Retinal pigment epithelial cell (primary cell): Measurements from ENCODE around the gene ACOX3.
"Not testable (repeated sequence)": the region's sequence is repeated elsewhere in the genome, so short reads cannot be mapped to it uniquely, and the experiment has no call there.

Experiments used
- DNase-seq: peaks from one replicate; pipeline ENCODE4 v3.0.0-alpha.2; 2010; ENCODE audit warnings: low read depth
- H3K4me3 ChIP-seq: 2 replicates; pipeline ENCODE4 v1.5.1; 2011; ENCODE audit warnings: mild to moderate bottlenecking, low read length, control low read depth, moderate library complexity
- CTCF ChIP-seq: conservative IDR thresholded peaks from 2 replicates; pipeline ENCODE4 v1.5.1; 2011; ENCODE audit warnings: low read depth, low read length, control low read depth, inconsistent platforms

ACOX3 gene

GRCh38 chr4:8440492-8441311, at the start of gene ACOX3, which contains the start of gene TRMT44:
TSS of gene ACOX3 (minus strand) at chr4:8440723. CDS start at chr4:8416521, 24,202 bp downstream.
TSS of gene TRMT44 (plus strand) at chr4:8440777. CDS start at chr4:8440823, 46 bp downstream.
- peak within 1 kb of the TSS; percentile 79 for H3K4me3 ChIP-seq
- TF ChIP-seq CTCF: no peak
- peak; percentile 52 for DNase-seq

- H3K4me3 ChIP-seq: no peak overlapping the region
- no peak for TF ChIP-seq CTCF
- no peak for DNase-seq
Measured at GRCh38 chr4:8488791-8489369, 48.4 kb upstream of the ACOX3 start.

GRCh38 chr4:8486643-8487042, 46.1 kb upstream of the ACOX3 start:
- DNase-seq, H3K4me3 ChIP-seq: not testable (repeated sequence)

- DNase-seq: no peak
- TF ChIP-seq CTCF: no peak
- no peak overlapping the region for H3K4me3 ChIP-seq
Measured at GRCh38 chr4:8480221-8480620, 39.7 kb upstream of the ACOX3 start.

- no peak for DNase-seq
- TF ChIP-seq CTCF: no peak
- H3K4me3 ChIP-seq: no peak overlapping the region
Measured at GRCh38 chr4:8478801-8479744, 38.5 kb upstream of the ACOX3 start.

- no peak for DNase-seq
- H3K4me3 ChIP-seq: no peak overlapping the region
- TF ChIP-seq CTCF: no peak
Measured at GRCh38 chr4:8478371-8478770, 37.8 kb upstream of the ACOX3 start.

- H3K4me3 ChIP-seq: no peak overlapping the region
- DNase-seq: no peak
- TF ChIP-seq CTCF: no peak
Measured at GRCh38 chr4:8477676-8478075, 37.2 kb upstream of the ACOX3 start.
